ENCODE measurements around the gene CDK5RAP3.

CDK5RAP3 gene

GRCh38 chr17:47949197-47949759, 21.6 kb upstream of the CDK5RAP3 start:
- DNase-seq (ENCODE audit: low read depth, low spot score), result peak; percentile 90

GRCh38 chr17:47949946-47950345, 21.0 kb upstream of the CDK5RAP3 start:
- no peak for DNase-seq (ENCODE audit: low read depth, low spot score)

GRCh38 chr17:47950448-47950847, 20.5 kb upstream of the CDK5RAP3 start:
- DNase-seq (ENCODE audit: low read depth, low spot score), result no peak

GRCh38 chr17:47952171-47953021, 18.5 kb upstream of the CDK5RAP3 start:
- DNase-seq (ENCODE audit: low read depth, low spot score), result no peak

GRCh38 chr17:47953909-47954308, 17.0 kb upstream of the CDK5RAP3 start:
- no peak for DNase-seq (ENCODE audit: low read depth, low spot score)

- DNase-seq (ENCODE audit: low read depth, low spot score), result no peak
Measured at GRCh38 chr17:47955497-47956461, 15.1 kb upstream of the CDK5RAP3 start.

GRCh38 chr17:47956791-47957590, 13.9 kb upstream of the CDK5RAP3 start:
- DNase-seq (ENCODE audit: low read depth, low spot score), result peak; percentile 25

GRCh38 chr17:47957591-47958490, 13.1 kb upstream of the CDK5RAP3 start, which contains the start of gene PRR15L:
PRR15L (minus strand) TSS chr17:47957883; CDS start chr17:47953234, 4,649 bp downstream.
- peak; percentile 42 for DNase-seq (ENCODE audit: low read depth, low spot score)

- peak; percentile 43 for DNase-seq (ENCODE audit: low read depth, low spot score)
Measured at GRCh38 chr17:47959825-47960655, 10.9 kb upstream of the CDK5RAP3 start.

- DNase-seq (ENCODE audit: low read depth, low spot score), result no peak
Measured at GRCh38 chr17:47961406-47961805, 9.5 kb upstream of the CDK5RAP3 start.

GRCh38 chr17:47962901-47963300, 8.0 kb upstream of the CDK5RAP3 start:
- no peak for DNase-seq (ENCODE audit: low read depth, low spot score)

GRCh38 chr17:47964856-47965255, 6.1 kb upstream of the CDK5RAP3 start:
- no peak for DNase-seq (ENCODE audit: low read depth, low spot score)

GRCh38 chr17:47966079-47966519, 4.8 kb upstream of the CDK5RAP3 start:
- no peak for DNase-seq (ENCODE audit: low read depth, low spot score)

- peak; percentile 52 for DNase-seq (ENCODE audit: low read depth, low spot score)
Measured at GRCh38 chr17:47967607-47968252, 3.2 kb upstream of the CDK5RAP3 start.

- no peak for DNase-seq (ENCODE audit: low read depth, low spot score)
Measured at GRCh38 chr17:47968836-47969235, 2.1 kb upstream of the CDK5RAP3 start.

- DNase-seq (ENCODE audit: low read depth, low spot score), result no peak
Measured at GRCh38 chr17:47969930-47970724, 786 bp upstream of the CDK5RAP3 start.

GRCh38 chr17:47973541-47973940, 2.6 kb downstream of the CDK5RAP3 start:
- DNase-seq (ENCODE audit: low read depth, low spot score), result no peak

All from ELF-1 (cell line).